K562 treated with DMSO at 1 percent for 24 hours (cell line): Measurements from ENCODE around the gene KRTAP22-1. TPM values are rescaled to one million over a fixed set of nuclear protein-coding genes. Genes with fewer than 3 reads are reported as not detected.

Source experiments
- total RNA-seq: library from RNA; unstranded; fragments of 300-600 nt; gene quantifications from 2 replicates; pipeline ENCODE4 v1.2.3, GENCODE V29; 2022; ENCODE audit warnings: low read depth; ENCODE audit not compliant: insufficient read depth

KRTAP22-1 gene
- total RNA-seq: not detected in 2 replicates

GRCh38 chr21:30600787-30601186 is at the start of gene KRTAP22-1:
Gene KRTAP22-1, plus strand, starts transcription at chr21:30601087.

DNA sequence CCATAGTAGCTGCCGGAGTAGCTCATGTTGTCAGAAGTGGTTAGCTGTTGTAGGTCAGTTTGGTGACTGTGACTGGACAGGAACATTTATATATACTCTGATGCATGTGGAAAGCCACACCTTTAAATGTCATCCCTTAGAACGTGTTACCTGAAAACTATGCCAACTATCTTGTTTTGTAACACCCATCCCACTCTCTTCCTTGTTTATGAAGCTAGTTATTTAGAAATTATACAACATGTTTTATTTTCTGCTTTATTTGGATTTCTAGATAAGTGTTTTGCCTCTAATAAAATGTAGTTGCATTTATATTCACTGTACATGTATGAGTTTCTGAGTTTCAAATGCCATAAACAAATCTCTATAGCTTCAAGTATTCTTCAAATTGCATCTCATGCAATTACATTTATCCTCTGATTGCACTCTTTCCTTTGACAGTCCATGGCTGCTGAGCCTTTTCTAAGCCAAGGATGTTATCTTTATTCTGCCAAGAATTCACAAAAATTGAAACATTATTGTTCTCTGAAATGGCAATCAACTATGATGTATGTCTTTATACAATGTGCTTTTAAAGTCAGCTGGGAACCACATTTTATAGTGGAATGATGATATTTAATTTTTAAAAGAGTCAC is 39.5 kb upstream of the KRTAP22-1 start, which contains the start of gene KRTAP19-7:
Gene KRTAP19-7 (minus strand): TSS at position 51 of the 632 bp plus-strand sequence. CDS start 25 bp downstream, at position 26.

GRCh38 chr21:30590297-30590696 is 10.6 kb upstream of the KRTAP22-1 start, which contains the start of gene KRTAP22-2:
Gene KRTAP22-2, minus strand, starts transcription at chr21:30590397.

DNA sequence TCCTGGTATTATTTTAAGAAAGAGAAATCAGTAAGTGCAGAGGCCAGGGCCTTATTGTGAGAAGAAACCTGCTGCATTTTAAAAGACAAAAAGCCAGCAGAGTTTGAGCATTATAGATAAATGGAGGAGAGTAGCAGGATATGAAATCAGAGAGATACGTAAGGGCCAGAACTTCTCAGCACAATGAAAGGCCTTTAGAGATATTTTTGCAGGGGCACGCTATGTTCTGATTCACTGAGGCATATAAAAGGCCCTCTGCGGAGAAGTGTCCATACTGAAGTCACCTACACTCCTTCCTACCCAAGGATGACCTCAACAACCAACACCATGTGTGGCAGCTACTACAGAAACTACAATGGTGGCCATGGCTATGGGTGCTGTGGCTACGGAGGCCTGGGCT is 8.7 kb upstream of the KRTAP22-1 start, which contains the start of gene KRTAP6-3:
Gene KRTAP6-3 (plus strand): TSS at position 301 of the 400 bp plus-strand sequence. CDS start 6 bp downstream, at position 307.

DNA sequence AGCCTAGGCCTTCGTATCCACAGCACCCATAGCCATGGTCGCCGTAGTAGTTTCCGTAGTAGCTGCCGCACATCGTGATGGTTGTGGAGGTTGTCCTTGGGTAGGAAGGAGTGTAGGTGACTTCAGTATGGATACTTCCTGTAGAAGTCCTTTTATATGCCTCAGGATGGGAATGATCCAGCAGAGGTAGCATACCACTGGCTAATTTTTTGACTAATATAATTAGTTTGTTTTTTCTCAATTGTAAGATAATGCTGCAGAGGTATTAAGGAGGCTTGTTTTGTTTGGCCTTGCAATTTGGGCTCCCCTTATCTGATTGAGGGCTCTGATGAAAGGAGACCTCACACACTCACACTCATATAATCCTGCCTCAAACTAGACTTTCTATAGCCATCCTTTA is 2.1 kb upstream of the KRTAP22-1 start, which contains the start of gene KRTAP6-2:
Gene KRTAP6-2 (minus strand): TSS at position 101 of the 400 bp plus-strand sequence. CDS start 28 bp downstream, at position 73.

DNA sequence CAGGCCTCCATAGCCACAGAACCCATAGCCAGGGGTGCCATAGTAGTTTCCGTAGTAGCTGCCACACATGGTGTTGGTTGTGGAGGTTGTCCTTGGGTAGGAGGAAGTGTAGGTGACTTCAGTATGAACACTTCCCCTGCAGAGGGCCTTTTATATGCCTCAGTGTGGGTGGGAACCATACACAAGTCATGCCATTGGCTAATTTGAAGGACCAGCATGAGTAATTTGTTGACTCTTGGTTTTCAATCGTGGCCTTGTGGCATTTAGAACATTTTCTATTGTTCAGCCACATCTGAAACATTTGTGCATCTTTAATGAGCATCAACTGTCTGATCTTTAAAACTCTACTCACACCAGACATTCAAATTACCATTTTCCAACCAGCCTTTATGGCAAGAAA is 12.9 kb downstream of the KRTAP22-1 start, which contains the start of gene KRTAP6-1:
Gene KRTAP6-1 (minus strand): TSS at position 95 of the 400 bp plus-strand sequence. CDS start 26 bp downstream, at position 69.

GRCh38 chr21:30616125-30616524 is 15.2 kb downstream of the KRTAP22-1 start, which contains the start of gene KRTAP20-1:
Gene KRTAP20-1, plus strand, starts transcription at chr21:30616425. Its CDS starts 30 bp downstream, at chr21:30616455.

GRCh38 chr21:30620522-30620921 is 19.6 kb downstream of the KRTAP22-1 start, which contains the start of gene KRTAP20-4:
Gene KRTAP20-4, plus strand, starts transcription at chr21:30620627.

DNA sequence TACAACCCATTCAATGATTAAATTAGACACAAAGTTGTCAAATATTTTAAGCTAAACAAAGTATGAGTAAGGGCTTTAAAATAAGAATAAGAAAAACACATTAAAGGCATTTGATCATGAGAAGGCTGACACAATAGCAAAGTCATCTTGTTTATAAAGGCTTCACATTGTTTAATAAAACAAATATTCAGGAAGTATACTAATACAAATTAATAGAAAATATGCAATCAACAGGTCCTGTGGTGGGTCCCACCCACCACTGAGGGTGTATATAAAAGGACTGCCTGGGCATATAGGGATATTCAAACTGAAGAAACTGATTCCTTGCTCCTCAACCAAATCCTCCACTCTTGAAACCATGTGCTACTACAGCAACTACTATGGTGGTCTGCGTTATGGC is 34.0 kb downstream of the KRTAP22-1 start, which contains the start of gene KRTAP20-2:
Gene KRTAP20-2 (plus strand): TSS at position 301 of the 400 bp plus-strand sequence. CDS start 58 bp downstream, at position 359.

DNA sequence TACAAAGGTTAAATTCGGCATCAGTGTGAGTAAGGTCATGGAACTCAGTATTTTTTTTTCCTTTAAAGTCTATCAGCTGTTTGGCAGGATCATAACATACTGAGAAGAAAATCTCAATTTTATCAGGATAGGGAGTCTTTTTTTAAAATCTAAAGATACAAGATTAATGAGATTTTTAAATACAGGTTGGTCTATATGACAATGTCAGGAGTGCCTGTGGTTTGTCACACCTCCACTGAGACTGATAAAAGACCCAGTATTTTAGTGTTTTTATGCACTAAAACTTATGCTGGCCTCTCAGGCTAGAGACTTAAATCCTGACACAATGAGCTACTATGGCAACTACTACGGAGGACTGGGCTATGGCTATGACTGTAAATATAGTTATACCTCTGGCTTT is 41.7 kb downstream of the KRTAP22-1 start, which contains the start of gene KRTAP20-3:
Gene KRTAP20-3 (plus strand): TSS at position 301 of the 400 bp plus-strand sequence.

Other genes starting within 250 kb of the KRTAP22-1 start
- gene KRTAP13-2, start 228.8 kb upstream of the KRTAP22-1 start, total RNA-seq: not detected in 2 replicates
- gene KRTAP13-1, start 205.1 kb upstream of the KRTAP22-1 start, total RNA-seq: not detected in 2 replicates
- not detected in 2 replicates for gene KRTAP13-3, start 175.2 kb upstream of the KRTAP22-1 start, total RNA-seq
- not detected in 2 replicates for gene KRTAP13-4, start 170.9 kb upstream of the KRTAP22-1 start, total RNA-seq
- gene KRTAP15-1, start 160.8 kb upstream of the KRTAP22-1 start, total RNA-seq: not detected in 2 replicates
- not detected in 2 replicates for gene KRTAP19-1, start 120.7 kb upstream of the KRTAP22-1 start, total RNA-seq
- gene KRTAP19-2, start 113.7 kb upstream of the KRTAP22-1 start, total RNA-seq: not detected in 2 replicates
- not detected in 2 replicates for gene KRTAP19-3, start 109.1 kb upstream of the KRTAP22-1 start, total RNA-seq
- gene KRTAP19-4, start 103.9 kb upstream of the KRTAP22-1 start, total RNA-seq: not detected in 2 replicates
- not detected in 2 replicates for gene KRTAP19-5, start 98.9 kb upstream of the KRTAP22-1 start, total RNA-seq
- gene KRTAP19-6, start 59.2 kb upstream of the KRTAP22-1 start, total RNA-seq: not detected in 2 replicates
- gene KRTAP19-7, start 39.8 kb upstream of the KRTAP22-1 start, total RNA-seq: not detected in 2 replicates
- gene KRTAP22-2, start 10.7 kb upstream of the KRTAP22-1 start, total RNA-seq: not detected in 2 replicates
- not detected in 2 replicates for gene KRTAP6-3, start 8.6 kb upstream of the KRTAP22-1 start, total RNA-seq
- gene KRTAP6-2, start 2.2 kb upstream of the KRTAP22-1 start, total RNA-seq: not detected in 2 replicates
- not detected in 2 replicates for gene KRTAP6-1, start 12.8 kb downstream of the KRTAP22-1 start, total RNA-seq
- not detected in 2 replicates for gene KRTAP20-1, start 15.3 kb downstream of the KRTAP22-1 start, total RNA-seq
- gene KRTAP20-4, start 19.5 kb downstream of the KRTAP22-1 start, total RNA-seq: not detected in 2 replicates
- not detected in 2 replicates for gene KRTAP20-2, start 34.1 kb downstream of the KRTAP22-1 start, total RNA-seq
- gene KRTAP20-3, start 41.8 kb downstream of the KRTAP22-1 start, total RNA-seq: not detected in 2 replicates
- not detected in 2 replicates for gene KRTAP21-3, start 117.7 kb downstream of the KRTAP22-1 start, total RNA-seq
- gene KRTAP21-2, start 146.2 kb downstream of the KRTAP22-1 start, total RNA-seq: not detected in 2 replicates
- gene KRTAP21-1, start 154.3 kb downstream of the KRTAP22-1 start, total RNA-seq: not detected in 2 replicates
- not detected in 2 replicates for gene KRTAP8-1, start 212.2 kb downstream of the KRTAP22-1 start, total RNA-seq
- not detected in 2 replicates for gene KRTAP7-1, start 228.7 kb downstream of the KRTAP22-1 start, total RNA-seq